HG03280 (cell line): ENCODE measurements around the gene CENPV.
"Not testable (repeated sequence)": the region's sequence is repeated elsewhere in the genome, so short reads cannot be mapped to it uniquely, and the experiment has no call there.

Experiments used
- ATAC-seq: cut with Tn5 transposase; IDR thresholded peaks from one replicate; pipeline ENCODE4 v1.9.1; 2021; ENCODE audit warnings: mild to moderate bottlenecking, moderate library complexity; ENCODE audit not compliant: unreplicated experiment

The CENPV gene

DNA sequence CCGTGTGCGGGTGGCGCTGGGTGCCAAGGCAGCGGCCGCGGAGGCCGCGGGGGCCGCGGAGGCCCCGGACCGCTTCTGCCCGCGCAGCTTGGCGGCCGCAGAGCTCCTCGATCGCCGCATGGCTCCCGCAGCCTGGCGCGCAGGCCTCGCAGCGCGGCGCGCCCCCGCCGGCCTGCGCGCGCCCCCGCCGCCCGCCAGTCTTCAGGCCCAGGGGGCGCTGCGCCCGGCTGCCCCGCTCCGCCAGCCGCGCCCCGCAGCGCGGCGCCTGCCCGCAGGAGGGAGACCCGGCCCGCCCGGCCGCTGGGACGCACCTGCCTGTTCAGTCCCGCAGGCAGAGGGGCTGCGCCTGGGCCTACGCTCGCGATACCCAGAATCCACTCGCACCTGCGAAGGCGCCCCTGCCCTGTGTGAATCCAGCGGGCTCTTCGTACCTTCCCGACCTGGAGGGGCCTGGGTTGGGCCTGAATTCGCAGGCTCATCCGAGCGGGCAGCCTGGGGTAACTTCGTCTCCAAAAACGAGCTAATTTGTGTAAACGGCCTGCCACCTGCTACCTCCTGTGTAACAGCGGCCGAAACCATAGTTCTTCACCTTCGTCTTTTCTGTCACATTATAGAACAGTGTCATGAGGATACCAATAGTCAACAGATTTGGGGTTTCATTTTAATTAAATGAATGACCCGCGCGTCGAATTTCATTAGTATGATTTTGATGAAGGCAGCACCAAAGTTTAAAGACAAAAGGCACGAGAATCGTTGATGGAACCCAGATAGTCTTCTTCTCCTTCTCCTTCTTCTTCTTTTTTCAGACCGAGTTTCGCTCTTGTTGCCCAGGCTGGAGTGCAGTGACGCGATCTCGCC, at the start of gene CENPV:
Gene CENPV, minus strand, starts transcription at position 153 of the 858 bp plus-strand sequence. Its CDS starts 33 bp downstream, at position 120.
- peak; percentile 77 for ATAC-seq

DNA sequence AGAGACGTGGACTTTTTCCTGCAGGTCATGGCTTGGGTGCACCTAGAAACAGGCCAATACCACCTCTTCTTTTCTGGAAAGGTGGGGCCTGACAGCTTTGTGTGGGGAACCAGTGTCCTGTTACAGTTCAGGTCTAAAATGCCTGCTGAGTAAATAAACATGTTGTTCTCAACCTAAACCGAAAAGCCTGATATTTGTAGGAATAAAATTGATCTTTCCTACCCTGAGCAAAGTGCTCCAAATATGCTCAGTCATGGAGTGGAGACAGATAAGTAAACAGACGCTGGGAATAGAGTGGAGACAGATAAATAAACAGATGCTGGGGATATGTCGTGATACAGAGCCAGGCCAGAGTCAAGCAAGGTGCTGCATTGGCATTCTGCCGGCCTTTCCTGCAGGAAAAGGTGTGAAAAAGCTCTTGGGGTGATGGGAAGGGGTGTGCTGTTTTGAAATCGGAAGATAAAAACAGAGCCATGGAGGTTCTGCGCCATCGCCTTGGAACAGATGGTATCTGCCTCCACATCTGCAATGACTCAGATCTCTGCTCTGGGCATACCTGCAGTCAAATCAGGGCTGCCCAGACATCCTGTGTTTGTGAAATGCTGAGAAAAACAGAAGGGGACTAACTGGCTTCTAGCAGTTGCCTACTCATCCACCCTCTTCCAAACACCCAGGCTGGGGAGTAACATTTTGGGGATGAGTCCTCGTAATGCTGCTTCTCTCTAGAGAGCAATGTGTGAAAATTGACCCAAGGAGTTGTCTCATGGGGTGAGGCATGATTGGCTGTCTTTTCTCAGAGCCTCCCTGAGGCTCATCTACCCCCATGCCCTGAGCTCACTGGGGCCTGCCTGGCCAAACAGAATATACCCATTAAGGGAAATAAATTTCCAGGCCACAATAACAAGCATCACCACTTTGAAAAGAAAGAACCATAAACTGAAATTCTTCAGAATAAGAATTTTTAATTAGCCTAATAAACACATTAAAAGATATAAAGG, 45.3 kb upstream of the CENPV start:
- ATAC-seq: peak; percentile 68

GRCh38 chr17:16396693-16397092, 43.4 kb upstream of the CENPV start:
- not testable (repeated sequence) for ATAC-seq

- not testable (repeated sequence) for ATAC-seq
Measured at GRCh38 chr17:16395887-16396286, 42.6 kb upstream of the CENPV start.

DNA sequence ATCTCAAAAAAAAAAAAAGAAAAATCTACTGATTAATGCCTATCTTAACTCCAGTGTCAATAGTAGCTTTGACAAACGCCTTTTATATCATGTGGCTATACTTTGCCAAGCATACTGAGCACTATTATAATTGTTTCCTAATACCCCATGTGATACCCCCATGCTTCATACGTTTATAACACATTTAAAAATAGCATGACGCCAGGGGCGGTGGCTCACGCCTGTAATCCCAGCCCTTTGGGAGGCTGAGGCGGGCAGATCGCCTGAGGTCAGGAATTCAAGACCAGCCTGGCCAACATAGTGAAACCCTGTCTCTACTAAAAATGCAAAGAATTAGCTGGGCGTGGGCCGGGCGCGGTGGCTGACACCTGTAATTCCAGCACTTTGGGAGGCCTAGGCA, 39.2 kb upstream of the CENPV start:
- ATAC-seq: not testable (repeated sequence)

DNA sequence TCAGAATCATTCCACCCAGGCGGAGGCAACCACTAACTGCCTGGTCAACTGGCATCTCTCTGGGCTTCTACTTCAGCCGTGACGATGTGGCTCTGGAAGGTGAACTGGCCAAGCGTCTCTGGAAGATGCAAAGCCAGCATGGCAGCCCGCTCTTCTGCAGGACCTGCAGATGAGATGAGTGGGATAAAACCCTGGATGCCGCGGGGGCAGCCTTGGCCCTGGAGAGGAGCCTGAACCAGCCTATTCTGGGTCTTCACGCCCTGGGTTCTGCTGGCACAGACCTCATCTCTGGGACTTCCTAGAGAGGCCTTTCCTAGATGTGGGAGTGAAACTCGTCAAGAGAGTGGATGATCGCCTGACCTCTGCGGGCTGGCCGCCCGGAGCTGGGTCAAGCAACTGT, 38.2 kb upstream of the CENPV start:
- no peak for ATAC-seq

DNA sequence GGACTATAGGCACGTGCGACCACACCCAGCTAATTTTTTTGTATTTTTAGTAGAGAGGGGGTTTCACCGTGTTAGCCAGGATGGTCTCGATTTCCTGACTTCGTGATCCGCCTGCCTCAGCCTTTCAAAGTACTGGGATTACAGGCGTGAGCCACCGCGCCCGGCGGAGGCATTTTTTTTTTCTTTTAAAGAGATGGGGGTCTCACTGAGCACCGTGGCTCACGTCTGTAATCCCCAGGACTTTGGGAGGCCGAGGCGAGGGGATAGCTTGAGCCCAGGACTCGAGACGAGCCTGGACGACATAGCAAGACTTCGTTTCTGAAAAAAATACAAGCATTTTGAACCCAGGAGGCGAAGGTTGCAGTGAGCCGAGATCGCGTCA, 32.8 kb upstream of the CENPV start:
- not testable (repeated sequence) for ATAC-seq

GRCh38 chr17:16384557-16384956, 31.3 kb upstream of the CENPV start:
- ATAC-seq: no peak

DNA sequence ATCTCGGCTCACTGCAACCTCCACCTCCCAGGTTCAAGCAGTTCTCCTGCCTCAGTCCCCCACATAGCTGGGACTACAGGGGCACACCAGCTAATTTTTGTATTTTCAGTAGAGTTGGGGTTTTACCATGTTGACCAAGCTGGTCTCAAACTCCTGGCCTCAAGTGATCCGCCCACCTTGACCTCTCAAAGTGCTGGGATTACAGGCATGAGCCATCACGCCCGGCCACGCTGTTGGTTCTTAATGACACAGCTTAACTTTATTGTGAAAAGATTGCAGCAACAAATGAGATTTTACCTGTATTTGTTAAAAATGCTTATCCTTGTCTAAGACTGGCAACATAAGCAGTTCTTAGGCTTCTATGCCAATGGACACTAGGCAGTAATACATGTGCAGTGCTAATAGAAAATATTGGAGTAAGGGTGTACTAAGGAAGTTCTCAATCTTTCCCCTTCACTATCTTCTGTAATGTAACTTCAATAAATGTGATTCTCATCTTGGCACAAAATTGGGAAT, 30.6 kb upstream of the CENPV start:
- no peak for ATAC-seq

GRCh38 chr17:16383216-16383615, 29.9 kb upstream of the CENPV start:
- ATAC-seq: no peak

DNA sequence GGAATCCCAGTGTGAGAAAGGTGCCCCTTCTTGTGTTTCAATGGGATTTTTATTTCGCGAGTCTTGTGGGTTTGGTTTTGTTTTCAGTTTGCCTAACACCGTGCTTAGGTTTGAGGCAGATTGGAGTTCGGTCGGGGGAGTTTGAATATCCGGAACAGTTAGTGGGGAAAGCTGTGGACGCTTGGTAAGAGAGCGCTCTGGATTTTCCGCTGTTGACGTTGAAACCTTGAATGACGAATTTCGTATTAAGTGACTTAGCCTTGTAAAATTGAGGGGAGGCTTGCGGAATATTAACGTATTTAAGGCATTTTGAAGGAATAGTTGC, 28.2 kb upstream of the CENPV start:
- ATAC-seq: peak; percentile 2

- peak; percentile 91 for ATAC-seq
Measured at GRCh38 chr17:16380640-16381495, 27.6 kb upstream of the CENPV start, which contains the start of gene UBB. Gene UBB, plus strand, starts transcription at chr17:16381091. Its CDS starts 817 bp downstream, at chr17:16381908.

DNA sequence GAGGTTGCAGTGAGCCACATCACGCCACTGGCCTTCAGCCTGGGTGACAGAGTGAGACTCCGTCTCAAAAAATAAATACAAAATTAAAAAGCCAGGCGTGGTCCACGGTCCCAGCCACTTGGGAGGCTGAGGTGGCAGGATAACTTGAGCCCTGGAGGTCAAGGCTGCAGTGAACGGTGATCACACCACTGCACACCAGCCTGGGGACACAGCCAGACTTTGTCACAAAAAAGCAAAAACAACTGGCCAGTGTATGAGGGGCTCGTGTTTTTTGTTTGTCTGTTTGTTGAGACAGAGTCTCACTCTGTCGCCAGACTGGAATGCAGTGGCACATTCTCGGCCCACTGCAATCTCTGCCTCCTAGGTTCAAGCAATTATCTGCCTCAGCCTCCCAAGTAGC, 26.4 kb upstream of the CENPV start:
- ATAC-seq: no peak

GRCh38 chr17:16378636-16379282, 25.5 kb upstream of the CENPV start:
- no peak for ATAC-seq

- no peak for ATAC-seq
Measured at GRCh38 chr17:16377941-16378341, 24.7 kb upstream of the CENPV start.

- no peak for ATAC-seq
Measured at GRCh38 chr17:16374146-16374938, 21.1 kb upstream of the CENPV start.

DNA sequence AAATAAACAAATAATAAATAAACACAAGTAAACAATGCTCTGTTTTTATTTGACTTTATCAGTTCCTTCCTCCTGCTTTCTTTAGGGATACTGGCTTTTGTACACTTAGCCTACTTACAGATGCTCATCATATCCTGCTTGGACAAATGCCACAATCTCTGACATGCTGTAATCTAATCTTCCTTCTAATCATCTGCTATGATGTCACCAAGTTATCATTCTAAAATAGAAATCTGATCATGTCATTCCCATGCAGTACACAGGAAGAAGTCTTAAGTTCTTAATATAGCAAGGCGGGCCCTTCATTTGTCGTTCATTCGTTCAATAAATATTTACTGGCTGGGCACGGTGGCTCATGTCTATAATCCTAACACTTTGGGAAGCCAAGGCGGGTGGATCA, 18.5 kb upstream of the CENPV start:
- ATAC-seq: no peak

GRCh38 chr17:16364625-16365024, 11.4 kb upstream of the CENPV start:
- ATAC-seq: no peak
